Smooth muscle cell (in vitro differentiated cells): Measurements from ENCODE around the gene KCNAB2. TPM values are rescaled to one million over a fixed set of nuclear protein-coding genes. Genes with fewer than 3 reads are reported as not detected.

Experiments used
- DNase-seq: peaks from one replicate; lab custom pipeline; 2025; ENCODE audit not compliant: unreplicated experiment; lab: John Stamatoyannopoulos, UW
- H2AFZ ChIP-seq: fragments of 200-600 bp; sonication (generic); 2 replicates; pipeline ENCODE4 v1.6.0; 2016; ENCODE audit warnings: antibody characterized with exemption, low read depth, mild to moderate bottlenecking
- H3F3A ChIP-seq: fragments of 200-600 bp; sonication (generic); 2 replicates; pipeline ENCODE4 v1.6.0; 2017; ENCODE audit warnings: antibody characterized with exemption, low read depth
- H3K27ac ChIP-seq: fragments of 200-600 bp; sonication (generic); 2 replicates; pipeline ENCODE4 v1.5.1; 2016; ENCODE audit warnings: low read depth, mild to moderate bottlenecking
- H3K27me3 ChIP-seq: fragments of 200-600 bp; sonication (generic); 2 replicates; pipeline ENCODE4 v1.6.1; 2016; ENCODE audit warnings: low read depth, mild to moderate bottlenecking
- H3K36me3 ChIP-seq: fragments of 200-600 bp; sonication (generic); 2 replicates; pipeline ENCODE4 v1.5.1; 2016; ENCODE audit warnings: low read depth
- H3K4me1 ChIP-seq: fragments of 200-600 bp; sonication (generic); 2 replicates; pipeline ENCODE4 v1.5.1; 2016; ENCODE audit warnings: low read depth
- H3K4me2 ChIP-seq: fragments of 200-600 bp; sonication (generic); 2 replicates; pipeline ENCODE4 v1.6.0; 2016; ENCODE audit warnings: mild to moderate bottlenecking
- H3K4me3 ChIP-seq: fragments of 200-600 bp; sonication (generic); 2 replicates; pipeline ENCODE4 v1.5.1; 2016; ENCODE audit warnings: mild to moderate bottlenecking
- H3K79me2 ChIP-seq: fragments of 200-600 bp; sonication (generic); 2 replicates; pipeline ENCODE4 v1.6.0; 2016; ENCODE audit warnings: low read depth, mild to moderate bottlenecking
- H3K9ac ChIP-seq: fragments of 200-600 bp; sonication (generic); 2 replicates; pipeline ENCODE4 v1.6.0; 2016; ENCODE audit warnings: low read depth
- H3K9me3 ChIP-seq: fragments of 200-600 bp; sonication (generic); replicated peaks from 2 replicates; pipeline ENCODE4 v1.5.1; 2016; ENCODE audit warnings: low read depth
- H4K20me1 ChIP-seq: fragments of 200-600 bp; sonication (generic); 2 replicates; pipeline ENCODE4 v1.6.0; 2016; ENCODE audit warnings: low read depth
- WGBS: methylation state at CpG from one replicate; pipeline ENCODE4 v1.1.7; 2016; ENCODE audit warnings: low lambda C conversion rate; 5-methylcytosine and 5-hydroxymethylcytosine counted together
- polyA plus RNA-seq: library from polyadenylated mRNA; unstranded; fragments of >200 nt; fragmentation: Nextera tagmentation; extraction: Ambion mirVana; gene quantifications from 2 replicates; pipeline ENCODE4 v1.2.1, GENCODE V29; 2016
- total RNA-seq: library from RNA; depleted of rRNA; stranded (reverse); fragments of >200 nt; gene quantifications from 2 replicates; pipeline ENCODE4 v1.2.3, GENCODE V29; 2014
- TF ChIP-seq, protein P1 (sequence below): fragments of 200-600 bp; sonication (generic); IDR thresholded peaks from 2 replicates; pipeline ENCODE4 v1.5.1; 2017; ENCODE audit warnings: borderline replicate concordance, mild to moderate bottlenecking, antibody characterized with exemption; ENCODE audit not compliant: insufficient read depth, poor library complexity, severe bottlenecking

Gene KCNAB2
- total and polyA plus RNA-seq, 2 experiments from 2014 or later, result 3.6 to 3.9 TPM

DNA sequence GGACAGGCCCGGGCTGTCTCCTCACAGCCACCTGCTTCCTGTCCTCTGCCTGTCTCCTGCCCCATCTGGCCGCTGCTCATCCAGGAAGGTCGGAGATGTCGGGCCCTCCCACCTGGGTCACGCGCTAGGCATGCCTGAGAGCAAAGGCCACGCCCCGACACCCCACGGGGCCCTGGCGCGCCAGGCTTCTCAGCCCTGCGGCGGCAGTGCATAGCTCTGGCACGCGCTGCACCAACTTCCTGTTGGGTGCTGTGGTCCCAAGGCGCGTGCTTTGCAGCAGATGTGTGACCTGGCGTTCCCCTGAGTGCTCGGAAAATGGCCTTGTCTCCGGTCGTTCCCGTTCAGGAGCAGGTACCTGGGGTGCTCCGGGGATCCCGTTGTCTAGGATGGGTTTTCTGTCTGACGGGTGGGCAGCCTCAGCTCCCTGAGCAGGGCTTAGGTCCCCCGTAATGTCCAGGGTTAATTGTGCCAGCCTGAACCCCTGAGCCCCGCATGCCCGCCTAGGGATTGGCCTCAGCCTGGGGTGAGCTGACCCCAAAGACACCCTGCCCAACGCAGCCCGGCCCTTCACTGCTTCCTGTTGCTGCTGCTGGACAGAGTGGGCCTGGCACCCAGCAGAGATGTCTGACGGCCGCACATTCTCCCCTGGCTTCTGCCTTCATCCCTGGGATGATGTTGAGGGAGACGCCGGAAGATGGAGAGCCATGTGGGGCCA lies 19.4 kb upstream of the KCNAB2 start:
- DNase-seq, result no peak
- WGBS, result 58% methylated on average over 33 of the region's 34 CpGs
- TF ChIP-seq, protein P1, sequence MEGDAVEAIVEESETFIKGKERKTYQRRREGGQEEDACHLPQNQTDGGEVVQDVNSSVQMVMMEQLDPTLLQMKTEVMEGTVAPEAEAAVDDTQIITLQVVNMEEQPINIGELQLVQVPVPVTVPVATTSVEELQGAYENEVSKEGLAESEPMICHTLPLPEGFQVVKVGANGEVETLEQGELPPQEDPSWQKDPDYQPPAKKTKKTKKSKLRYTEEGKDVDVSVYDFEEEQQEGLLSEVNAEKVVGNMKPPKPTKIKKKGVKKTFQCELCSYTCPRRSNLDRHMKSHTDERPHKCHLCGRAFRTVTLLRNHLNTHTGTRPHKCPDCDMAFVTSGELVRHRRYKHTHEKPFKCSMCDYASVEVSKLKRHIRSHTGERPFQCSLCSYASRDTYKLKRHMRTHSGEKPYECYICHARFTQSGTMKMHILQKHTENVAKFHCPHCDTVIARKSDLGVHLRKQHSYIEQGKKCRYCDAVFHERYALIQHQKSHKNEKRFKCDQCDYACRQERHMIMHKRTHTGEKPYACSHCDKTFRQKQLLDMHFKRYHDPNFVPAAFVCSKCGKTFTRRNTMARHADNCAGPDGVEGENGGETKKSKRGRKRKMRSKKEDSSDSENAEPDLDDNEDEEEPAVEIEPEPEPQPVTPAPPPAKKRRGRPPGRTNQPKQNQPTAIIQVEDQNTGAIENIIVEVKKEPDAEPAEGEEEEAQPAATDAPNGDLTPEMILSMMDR, result no peak

GRCh38 chr1:6027591-6027990 lies 18.1 kb upstream of the KCNAB2 start:
- Histone ChIP-seq H3K27ac (no peak overlapping the region), H3F3A (no peaks in the 10 kb centered on the region), H4K20me1 (no peaks in the 10 kb centered on the region), H3K4me1 (no peaks in the 10 kb centered on the region), H3K4me3 (no peak overlapping the region), H3K27me3 (peaks cover 15% of the 10 kb centered on the region), H3K79me2 (no peaks in the 10 kb centered on the region), H2AFZ (no peak overlapping the region), H3K9me3 (no peaks in the 10 kb centered on the region), H3K36me3 (no peaks in the 10 kb centered on the region), H3K4me2 (no peak overlapping the region), H3K9ac (no peak overlapping the region)
- no peak for DNase-seq
- WGBS, result 87% methylated on average over 10 of the region's 10 CpGs
- TF ChIP-seq, protein P1, result no peak

More for the DNA sequence above, 19.4 kb upstream of the KCNAB2 start:
- Histone ChIP-seq H3K4me1 (no peaks in the 10 kb centered on the region), H3K4me3 (no peak overlapping the region), H3K9me3 (no peaks in the 10 kb centered on the region), H3K79me2 (no peaks in the 10 kb centered on the region), H3K36me3 (no peaks in the 10 kb centered on the region), H3K27ac (no peak overlapping the region), H3F3A (no peaks in the 10 kb centered on the region), H3K9ac (no peak overlapping the region), H3K27me3 (peaks cover 4% of the 10 kb centered on the region), H3K4me2 (no peak overlapping the region), H4K20me1 (no peaks in the 10 kb centered on the region), H2AFZ (no peak overlapping the region)

DNA sequence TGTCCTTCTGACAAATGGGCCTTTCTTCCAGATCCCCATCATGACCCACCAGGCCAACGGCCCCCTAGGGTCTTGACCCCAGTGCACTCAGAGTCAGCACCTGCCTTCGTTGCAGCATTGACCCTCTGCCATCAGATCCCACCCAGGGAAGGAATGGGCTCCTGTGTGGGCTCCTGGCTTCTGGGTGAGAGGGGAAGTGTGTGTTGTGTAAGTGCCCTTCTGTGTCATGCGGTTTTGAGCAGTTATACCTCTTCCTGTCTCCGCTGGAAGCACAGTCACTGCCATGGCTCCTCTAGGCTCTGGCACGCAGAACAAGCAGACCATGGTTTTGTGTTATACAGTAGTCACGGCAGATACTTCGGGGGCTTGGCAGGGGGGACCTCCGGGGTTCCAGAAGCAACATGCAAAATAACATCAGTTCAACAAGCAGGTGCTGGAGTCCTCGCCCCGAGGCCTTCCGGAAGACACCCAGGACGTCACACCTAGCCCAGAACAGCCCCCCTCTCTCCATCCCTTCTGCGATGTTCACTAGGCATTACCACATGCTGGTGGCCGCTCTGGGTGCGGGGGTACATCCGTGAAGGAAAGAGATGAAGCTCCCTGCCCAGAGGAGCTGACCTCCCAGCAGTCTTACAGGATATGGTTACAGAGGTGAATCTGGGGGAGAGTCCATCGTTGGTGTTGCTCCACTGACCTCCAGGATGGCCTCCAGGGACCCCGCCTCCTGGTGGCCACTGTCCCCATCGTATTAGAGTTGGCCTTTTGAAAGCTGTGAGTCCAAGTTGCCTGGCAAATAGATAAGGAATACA lies 17.4 kb upstream of the KCNAB2 start:
- H3K36me3 ChIP-seq, result no peaks in the 10 kb centered on the region
- no peaks in the 10 kb centered on the region for H3F3A ChIP-seq
- no peak overlapping the region for H3K4me3 ChIP-seq
- peaks cover 17% of the 10 kb centered on the region for H3K27me3 ChIP-seq
- no peaks in the 10 kb centered on the region for H3K79me2 ChIP-seq
- H3K9ac ChIP-seq, result no peak overlapping the region
- TF ChIP-seq, protein P1, result no peak
- H4K20me1 ChIP-seq, result no peaks in the 10 kb centered on the region
- H3K9me3 ChIP-seq, result no peaks in the 10 kb centered on the region
- no peaks in the 10 kb centered on the region for H3K4me1 ChIP-seq
- no peak overlapping the region for H3K27ac ChIP-seq
- H2AFZ ChIP-seq, result no peak overlapping the region
- 95% methylated on average over 19 of the region's 19 CpGs for WGBS
- no peak overlapping the region for H3K4me2 ChIP-seq
- no peak for DNase-seq
